K562 (cell line): ENCODE measurements around the gene VRK3. TPM values are rescaled to one million over a fixed set of nuclear protein-coding genes. Genes with fewer than 3 reads are reported as not detected.

ENCODE experiments used
- MGA ChIP-seq: fragments of 450-650 bp; IDR thresholded peaks from 2 replicates; pipeline ENCODE4 v1.6.1; 2016; ENCODE audit warnings: mild to moderate bottlenecking, moderate library complexity
- NR0B1 ChIP-seq: fragments of 450-650 bp; IDR thresholded peaks from one replicate; pipeline ENCODE4 v1.6.1; 2018; ENCODE audit warnings: mild to moderate bottlenecking, moderate library complexity; ENCODE audit not compliant: partially characterized antibody
- RBM34 ChIP-seq: fragments of 200-400 bp; formaldehyde crosslinking; IDR thresholded peaks from 2 replicates; pipeline ENCODE4 v1.6.1; 2018; ENCODE audit warnings: low read length, borderline replicate concordance; ENCODE audit not compliant: insufficient read depth
- SPI1 ChIP-seq: IDR thresholded peaks from 2 replicates; pipeline ENCODE4 v1.6.1; 2011; ENCODE audit warnings: low read depth, low read length, control low read depth, borderline replicate concordance
- XRCC5 ChIP-seq: fragments of 200-400 bp; formaldehyde crosslinking; IDR thresholded peaks from 2 replicates; pipeline ENCODE4 v1.6.1; 2017; ENCODE audit warnings: low read depth, mild to moderate bottlenecking, low read length
- ZNF24 ChIP-seq: fragments of 450-650 bp; IDR thresholded peaks from 2 replicates; pipeline ENCODE4 v1.6.1; 2016
- polyA plus RNA-seq, 8 experiments: library from polyadenylated mRNA; depleted of rRNA in 4 of 8; stranded (reverse) in 5 of 8; unstranded in 3 of 8; fragments of >200 nt; fragmentation: Nextera tagmentation in 2 of 8; fragmentation: Illumina TruSeq in 1 of 8; extraction: Ambion mirVana in 2 of 8; extraction: Trizol in 1 of 8; gene quantifications; 2 replicates each; pipeline versions ENCODE4 v1.2.1 to v1.2.3, GENCODE V29; 2011 to 2014; ENCODE audit warnings: inconsistent platforms in 1 of 8, missing spikeins in 1 of 8
- total RNA-seq, 7 experiments: library from RNA; depleted of rRNA in 6 of 7; stranded (reverse); fragments of >200 nt in 6 of 7; fragmentation: Illumina TruSeq in 2 of 7; extraction: Trizol in 2 of 7; gene quantifications; 2 replicates each; pipeline versions ENCODE4 v1.2.1 to v1.2.3, GENCODE V29; 2011 to 2021; ENCODE audit warnings: low replicate concordance in 1 of 7
- TF ChIP-seq, protein P1 (sequence below), 2 experiments: fragments of 150-350 bp in 1 of 2; IDR thresholded peaks; 2 replicates each; pipeline ENCODE4 v1.6.1; 2012 to 2016; ENCODE audit warnings: low read depth in 2 of 2, low read length in 2 of 2, mild to moderate bottlenecking in 1 of 2, moderate library complexity in 1 of 2
- TF ChIP-seq, protein P2 (sequence below): sonication (generic); formaldehyde crosslinking; IDR thresholded peaks from 2 replicates; pipeline ENCODE4 v1.8.1; 2022; ENCODE audit warnings: missing genetic modification reagents

The VRK3 gene
- total and polyA plus RNA-seq, 9 of the 15 experiments (the other 6 are each of a cell fraction or from before 2014, with no cell fraction given): 25.6 to 94.3 (median 42.9) TPM

- TF ChIP-seq MGA (no peak), SPI1 (no peak), ZNF24 (no peak), RBM34 (no peak), XRCC5 (0 out of 2 replicates have a peak, but pooled peaks have one; percentile 36), NR0B1 (no peak)
- TF ChIP-seq, protein P1, sequence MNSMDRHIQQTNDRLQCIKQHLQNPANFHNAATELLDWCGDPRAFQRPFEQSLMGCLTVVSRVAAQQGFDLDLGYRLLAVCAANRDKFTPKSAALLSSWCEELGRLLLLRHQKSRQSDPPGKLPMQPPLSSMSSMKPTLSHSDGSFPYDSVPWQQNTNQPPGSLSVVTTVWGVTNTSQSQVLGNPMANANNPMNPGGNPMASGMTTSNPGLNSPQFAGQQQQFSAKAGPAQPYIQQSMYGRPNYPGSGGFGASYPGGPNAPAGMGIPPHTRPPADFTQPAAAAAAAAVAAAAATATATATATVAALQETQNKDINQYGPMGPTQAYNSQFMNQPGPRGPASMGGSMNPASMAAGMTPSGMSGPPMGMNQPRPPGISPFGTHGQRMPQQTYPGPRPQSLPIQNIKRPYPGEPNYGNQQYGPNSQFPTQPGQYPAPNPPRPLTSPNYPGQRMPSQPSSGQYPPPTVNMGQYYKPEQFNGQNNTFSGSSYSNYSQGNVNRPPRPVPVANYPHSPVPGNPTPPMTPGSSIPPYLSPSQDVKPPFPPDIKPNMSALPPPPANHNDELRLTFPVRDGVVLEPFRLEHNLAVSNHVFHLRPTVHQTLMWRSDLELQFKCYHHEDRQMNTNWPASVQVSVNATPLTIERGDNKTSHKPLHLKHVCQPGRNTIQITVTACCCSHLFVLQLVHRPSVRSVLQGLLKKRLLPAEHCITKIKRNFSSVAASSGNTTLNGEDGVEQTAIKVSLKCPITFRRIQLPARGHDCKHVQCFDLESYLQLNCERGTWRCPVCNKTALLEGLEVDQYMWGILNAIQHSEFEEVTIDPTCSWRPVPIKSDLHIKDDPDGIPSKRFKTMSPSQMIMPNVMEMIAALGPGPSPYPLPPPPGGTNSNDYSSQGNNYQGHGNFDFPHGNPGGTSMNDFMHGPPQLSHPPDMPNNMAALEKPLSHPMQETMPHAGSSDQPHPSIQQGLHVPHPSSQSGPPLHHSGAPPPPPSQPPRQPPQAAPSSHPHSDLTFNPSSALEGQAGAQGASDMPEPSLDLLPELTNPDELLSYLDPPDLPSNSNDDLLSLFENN (IDR thresholded peaks at IDR 0.05; ENCODE audit: low read depth in 2 of 2, low read length in 2 of 2): no peak
- TF ChIP-seq, protein P2, sequence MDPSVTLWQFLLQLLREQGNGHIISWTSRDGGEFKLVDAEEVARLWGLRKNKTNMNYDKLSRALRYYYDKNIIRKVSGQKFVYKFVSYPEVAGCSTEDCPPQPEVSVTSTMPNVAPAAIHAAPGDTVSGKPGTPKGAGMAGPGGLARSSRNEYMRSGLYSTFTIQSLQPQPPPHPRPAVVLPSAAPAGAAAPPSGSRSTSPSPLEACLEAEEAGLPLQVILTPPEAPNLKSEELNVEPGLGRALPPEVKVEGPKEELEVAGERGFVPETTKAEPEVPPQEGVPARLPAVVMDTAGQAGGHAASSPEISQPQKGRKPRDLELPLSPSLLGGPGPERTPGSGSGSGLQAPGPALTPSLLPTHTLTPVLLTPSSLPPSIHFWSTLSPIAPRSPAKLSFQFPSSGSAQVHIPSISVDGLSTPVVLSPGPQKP: no peak
Measured at GRCh38 chr19:50046649-50047503, 21.7 kb upstream of the VRK3 start (continued).
